GM12874 (cell line): ENCODE data around the gene LARP4B.

Source experiments
- CTCF ChIP-seq: IDR thresholded peaks from 2 replicates; pipeline ENCODE4 v1.5.1; 2011; ENCODE audit warnings: low read depth, mild to moderate bottlenecking, control low read depth, low read length, moderate library complexity; ENCODE audit not compliant: insufficient read depth

Gene LARP4B

DNA sequence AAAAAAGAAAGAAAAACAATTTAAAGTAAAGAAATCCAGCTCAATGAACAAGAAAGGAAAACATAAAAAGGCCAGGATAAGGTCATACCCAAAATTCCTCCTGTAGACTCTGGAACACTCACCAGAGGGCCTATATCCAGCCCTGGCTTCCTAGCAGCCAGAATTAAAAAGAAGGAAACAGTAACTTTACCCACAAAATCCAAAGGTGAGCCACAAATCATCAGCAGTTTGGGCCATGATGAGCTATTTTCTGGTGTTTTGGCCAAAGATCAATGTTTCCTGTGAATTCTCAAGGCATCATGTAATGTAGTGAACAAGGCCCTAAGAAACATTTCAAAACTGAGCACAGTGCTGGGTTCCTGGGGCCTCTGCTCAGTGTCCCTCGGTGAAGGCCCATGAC is 87.8 kb downstream of the LARP4B start:
- no peak for TF ChIP-seq CTCF

- no peak for TF ChIP-seq CTCF
Observed at GRCh38 chr10:842795-843194, 88.7 kb downstream of the LARP4B start.

- TF ChIP-seq CTCF: no peak
Observed at GRCh38 chr10:841535-841934, 90.0 kb downstream of the LARP4B start.

DNA sequence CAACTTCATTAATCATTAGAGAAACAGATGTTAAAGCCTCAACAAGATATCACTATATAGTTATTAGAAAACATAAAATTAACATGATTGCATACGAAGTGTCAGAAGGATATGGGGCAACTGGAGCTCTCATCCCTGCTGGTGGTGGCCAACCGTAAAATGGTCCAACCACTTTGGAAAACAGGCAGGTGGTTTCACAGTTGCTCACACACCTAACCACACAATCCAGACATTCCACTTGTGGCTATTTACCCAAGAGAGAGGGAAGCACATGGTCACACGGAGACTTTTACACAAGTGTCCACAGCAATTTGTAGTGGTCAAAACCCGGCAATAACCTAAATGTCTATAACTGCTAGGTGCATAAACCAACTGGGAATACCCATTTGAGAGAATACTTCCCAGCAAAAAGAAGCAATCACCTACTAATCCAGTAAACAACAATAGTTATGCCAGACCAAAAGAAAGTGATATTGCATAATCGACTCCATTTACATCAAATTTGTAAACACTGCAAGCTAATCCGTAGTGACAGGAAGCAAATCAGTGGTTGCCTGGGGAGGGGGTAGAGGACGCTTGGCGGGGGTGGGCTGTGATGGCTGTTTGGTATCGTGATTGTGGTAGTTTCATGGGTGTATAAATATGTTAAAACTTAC is 91.8 kb downstream of the LARP4B start:
- TF ChIP-seq CTCF: no peak

DNA sequence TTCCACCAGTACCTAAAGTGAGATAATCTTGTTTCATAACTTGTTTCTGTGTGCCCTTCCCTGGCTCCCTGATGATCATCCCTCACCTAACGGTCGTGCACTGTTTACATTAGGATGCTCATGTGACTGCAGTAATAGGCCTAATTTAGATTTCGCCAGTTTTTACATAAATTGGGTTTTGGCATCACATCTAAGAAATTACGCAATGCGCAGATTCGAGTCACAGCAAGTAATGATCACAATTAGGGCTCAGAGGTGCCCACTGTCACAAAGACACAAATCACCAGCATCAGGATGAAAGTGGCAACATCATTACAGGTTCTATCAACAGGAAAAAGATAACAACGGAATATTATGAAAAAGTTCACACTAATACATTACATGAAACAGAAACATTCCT is 94.7 kb downstream of the LARP4B start:
- TF ChIP-seq CTCF: no peak

DNA sequence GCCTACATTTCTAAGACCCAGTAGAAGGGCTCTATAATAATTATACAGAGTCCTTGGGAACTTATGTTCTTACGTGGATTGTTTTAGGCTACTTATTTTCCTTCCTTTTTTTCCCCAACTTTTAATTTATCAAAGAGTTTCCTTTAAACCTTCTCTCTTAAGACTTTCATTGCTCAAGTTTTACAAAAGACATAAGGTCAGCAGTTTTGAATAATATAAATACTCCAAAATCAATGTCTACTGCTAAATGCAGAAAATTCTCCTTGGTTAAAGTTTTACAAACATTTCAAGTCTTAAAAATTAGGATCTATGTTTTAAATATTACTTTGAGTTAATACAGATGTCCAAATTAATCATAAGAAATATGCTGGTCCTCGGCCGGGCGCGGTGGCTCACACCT is 97.0 kb downstream of the LARP4B start:
- TF ChIP-seq CTCF: no peak

DNA sequence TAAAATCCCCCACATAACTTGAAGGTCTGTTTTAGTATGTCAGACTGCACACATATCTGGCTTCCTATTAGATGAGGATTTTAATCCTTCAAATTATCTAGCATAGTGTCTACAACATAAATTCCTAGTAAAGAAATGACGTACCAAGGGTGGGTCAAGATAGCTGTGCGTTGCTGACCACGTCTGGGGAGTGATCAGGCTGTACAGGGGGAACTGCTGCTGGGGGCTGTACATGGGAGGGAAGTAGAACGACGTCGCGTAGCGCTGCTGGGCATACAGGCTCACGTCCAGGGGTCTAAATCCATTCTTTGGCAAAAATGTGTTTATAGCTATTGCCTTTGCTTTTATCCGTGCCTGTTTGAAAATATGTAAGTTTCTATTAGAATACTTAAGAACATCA is 102.3 kb downstream of the LARP4B start:
- no peak for TF ChIP-seq CTCF
